Nephron (organoid): Measurements from ENCODE around the gene NOP58.
A peak's percentile ranks its signal among the peaks of the same experiment; 100 is the strongest.

Source experiments
- H3K27ac Mint-ChIP-seq, 3 experiments: 2 replicates each; pipeline ENCODE4 v1.8.0; 2020; ENCODE audit warnings: mixed read lengths in 3 of 3, mild to moderate bottlenecking in 2 of 3, moderate library complexity in 1 of 3
- H3K27me3 Mint-ChIP-seq: 2 replicates; pipeline ENCODE4 v1.8.0; 2021; ENCODE audit warnings: low read depth, mild to moderate bottlenecking, moderate library complexity, mixed read lengths
- H3K36me3 Mint-ChIP-seq: 2 replicates; pipeline ENCODE4 v1.8.0; 2020; ENCODE audit warnings: low read depth, mixed read lengths
- H3K4me1 Mint-ChIP-seq: 2 replicates; pipeline ENCODE4 v1.8.0; 2020; ENCODE audit warnings: mixed read lengths
- H3K4me3 Mint-ChIP-seq, 3 experiments: 2 replicates each; pipeline ENCODE4 v1.8.0; 2020; ENCODE audit warnings: mild to moderate bottlenecking in 3 of 3, mixed read lengths in 3 of 3, moderate library complexity in 2 of 3
- H3K9me3 Mint-ChIP-seq: 2 replicates; pipeline ENCODE4 v1.8.0; 2020; ENCODE audit warnings: mixed read lengths
- TF ChIP-seq, protein P1 (sequence below), 3 experiments: fragments of 200-600 bp; sonication (generic); IDR thresholded peaks; one replicate each; pipeline ENCODE4 v1.5.0; 2021; ENCODE audit warnings: antibody characterized with exemption in 3 of 3; ENCODE audit not compliant: unreplicated experiment in 3 of 3

Gene NOP58

GRCh38 chr2:202290970-202291369 is 25.4 kb downstream of the NOP58 start:
- H3K4me3 Mint-ChIP-seq, result no peak overlapping the region
- TF ChIP-seq, protein P1, sequence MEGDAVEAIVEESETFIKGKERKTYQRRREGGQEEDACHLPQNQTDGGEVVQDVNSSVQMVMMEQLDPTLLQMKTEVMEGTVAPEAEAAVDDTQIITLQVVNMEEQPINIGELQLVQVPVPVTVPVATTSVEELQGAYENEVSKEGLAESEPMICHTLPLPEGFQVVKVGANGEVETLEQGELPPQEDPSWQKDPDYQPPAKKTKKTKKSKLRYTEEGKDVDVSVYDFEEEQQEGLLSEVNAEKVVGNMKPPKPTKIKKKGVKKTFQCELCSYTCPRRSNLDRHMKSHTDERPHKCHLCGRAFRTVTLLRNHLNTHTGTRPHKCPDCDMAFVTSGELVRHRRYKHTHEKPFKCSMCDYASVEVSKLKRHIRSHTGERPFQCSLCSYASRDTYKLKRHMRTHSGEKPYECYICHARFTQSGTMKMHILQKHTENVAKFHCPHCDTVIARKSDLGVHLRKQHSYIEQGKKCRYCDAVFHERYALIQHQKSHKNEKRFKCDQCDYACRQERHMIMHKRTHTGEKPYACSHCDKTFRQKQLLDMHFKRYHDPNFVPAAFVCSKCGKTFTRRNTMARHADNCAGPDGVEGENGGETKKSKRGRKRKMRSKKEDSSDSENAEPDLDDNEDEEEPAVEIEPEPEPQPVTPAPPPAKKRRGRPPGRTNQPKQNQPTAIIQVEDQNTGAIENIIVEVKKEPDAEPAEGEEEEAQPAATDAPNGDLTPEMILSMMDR (IDR thresholded peaks at IDR 0.05; ENCODE audit: unreplicated experiment in 3 of 3), result no peak
- H3K4me1 Mint-ChIP-seq, result no peaks in the 10 kb centered on the region
- peaks cover 62% of the 10 kb centered on the region for H3K36me3 Mint-ChIP-seq
- no peak overlapping the region for H3K27ac Mint-ChIP-seq
- no peaks in the 10 kb centered on the region for H3K9me3 Mint-ChIP-seq
- no peaks in the 10 kb centered on the region for H3K27me3 Mint-ChIP-seq

DNA sequence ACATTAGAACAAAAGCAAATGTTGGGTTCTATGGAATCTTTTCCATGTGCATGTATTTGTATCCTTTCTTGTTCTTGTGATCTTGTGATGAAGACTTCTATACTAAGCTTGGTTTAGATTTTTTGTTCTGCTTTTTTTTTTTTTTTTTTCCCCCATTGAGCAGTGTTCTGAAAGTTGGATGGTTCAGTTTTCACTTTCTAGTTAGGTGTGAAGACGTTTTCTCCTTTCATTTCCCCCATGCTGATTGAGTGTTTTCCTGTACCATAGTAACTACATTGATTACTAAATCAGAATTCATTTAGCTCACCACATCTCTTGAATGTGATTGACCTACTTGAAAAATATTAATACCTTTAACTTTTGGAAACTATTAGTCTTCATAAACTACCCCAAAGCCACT is 34.1 kb downstream of the NOP58 start:
- Mint-ChIP-seq H3K27ac (no peak overlapping the region), H3K4me1 (no peaks in the 10 kb centered on the region), H3K36me3 (peaks cover 80% of the 10 kb centered on the region), H3K27me3 (no peaks in the 10 kb centered on the region), H3K4me3 (no peak overlapping the region), H3K9me3 (no peaks in the 10 kb centered on the region)
- TF ChIP-seq, protein P1 (IDR thresholded peaks at IDR 0.05; ENCODE audit: unreplicated experiment in 3 of 3), result no peak

GRCh38 chr2:202306034-202306433 is 40.5 kb downstream of the NOP58 start:
- Mint-ChIP-seq H3K9me3 (no peaks in the 10 kb centered on the region), H3K27me3 (no peaks in the 10 kb centered on the region), H3K36me3 (peaks cover 55% of the 10 kb centered on the region), H3K4me1 (no peaks in the 10 kb centered on the region), H3K27ac (no peak overlapping the region), H3K4me3 (no peak overlapping the region)
- TF ChIP-seq, protein P1 (IDR thresholded peaks at IDR 0.05; ENCODE audit: unreplicated experiment in 3 of 3), result no peak

GRCh38 chr2:202307690-202308089 is 42.1 kb downstream of the NOP58 start:
- Mint-ChIP-seq H3K9me3 (no peaks in the 10 kb centered on the region), H3K36me3 (peaks cover 46% of the 10 kb centered on the region), H3K27ac (peak overlapping the region in 1 of 3 experiments; percentile 48), H3K4me1 (no peaks in the 10 kb centered on the region), H3K27me3 (no peaks in the 10 kb centered on the region), H3K4me3 (no peak overlapping the region)
- TF ChIP-seq, protein P1 (IDR thresholded peaks at IDR 0.05; ENCODE audit: unreplicated experiment in 3 of 3), result no peak

DNA sequence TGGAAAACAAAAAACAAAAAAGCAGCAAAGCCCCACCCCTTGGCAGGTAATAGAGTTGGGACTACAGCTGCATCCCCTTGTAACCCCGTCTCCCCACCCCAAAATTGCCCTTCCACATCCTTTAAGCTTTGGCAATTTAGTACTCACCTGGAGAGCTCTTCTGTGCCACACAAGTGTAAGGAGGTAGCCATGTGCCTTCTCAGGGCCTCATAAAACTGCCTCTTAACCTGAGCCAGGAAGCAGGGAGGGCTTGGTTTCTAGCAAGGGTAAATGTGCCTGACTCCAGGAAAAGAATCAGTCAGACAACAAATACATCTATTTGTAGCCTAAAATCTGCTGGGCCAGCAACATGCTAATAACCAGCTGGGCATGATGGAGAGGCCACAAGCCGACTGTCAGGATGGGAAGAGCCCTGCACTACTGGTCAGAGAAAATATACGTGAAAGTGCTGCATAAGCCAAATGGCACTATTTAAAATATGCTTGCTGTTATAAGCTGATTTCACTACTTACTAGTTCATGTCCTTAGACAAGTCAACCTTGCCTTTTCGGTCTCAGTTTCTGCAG is 46.3 kb downstream of the NOP58 start:
- TF ChIP-seq, protein P1 (IDR thresholded peaks at IDR 0.05; ENCODE audit: unreplicated experiment in 3 of 3), result no peak
- Mint-ChIP-seq H3K4me3 (no peak overlapping the region), H3K27ac (peak overlapping the region in 1 of 3 experiments; percentile 25), H3K4me1 (peaks cover 7% of the 10 kb centered on the region), H3K9me3 (no peaks in the 10 kb centered on the region), H3K27me3 (no peaks in the 10 kb centered on the region), H3K36me3 (peaks cover 22% of the 10 kb centered on the region)

- Mint-ChIP-seq H3K27ac (no peak overlapping the region), H3K4me3 (no peak overlapping the region), H3K27me3 (no peaks in the 10 kb centered on the region), H3K9me3 (no peaks in the 10 kb centered on the region), H3K36me3 (peaks cover 15% of the 10 kb centered on the region), H3K4me1 (peaks cover 19% of the 10 kb centered on the region)
- TF ChIP-seq, protein P1 (IDR thresholded peaks at IDR 0.05; ENCODE audit: unreplicated experiment in 3 of 3), result no peak
Measured at GRCh38 chr2:202314116-202314515, 48.6 kb downstream of the NOP58 start.
